HCT116 (cell line): ENCODE data around the gene TIMD4. TPM values are rescaled to one million over a fixed set of nuclear protein-coding genes. Genes with fewer than 3 reads are reported as not detected.

Experiments
- ATAC-seq: fragments of 200-7000 bp; cut with Tn5 transposase; 2 replicates; pipeline ENCODE4 v1.9.1; 2020; ENCODE audit warnings: mild to moderate bottlenecking, moderate library complexity
- BruUV-seq: library from RNA; stranded (reverse); fragments of 400-500 nt; replicated peaks from 2 replicates; lab custom pipeline; 2021; lab: Mats Ljungman, UMichigan
- CTCF ChIA-PET: fragments of 300-600 bp; sonication (Branson Sonifier 250); formaldehyde crosslinking; loops from one replicate; lab custom pipeline; 2021; ENCODE audit warnings: antibody characterized with exemption; lab: Charles Lee
- POLR2A ChIA-PET: fragments of 300-600, 350-600 bp; sonication (Branson Sonifier 250); formaldehyde crosslinking; loops from one replicate; lab custom pipeline; 2021; ENCODE audit warnings: antibody characterized with exemption; lab: Charles Lee
- RAD21 ChIA-PET, 2 experiments: fragments of 300-600 bp; sonication (Branson Sonifier 250); formaldehyde crosslinking; loops; one replicate each; lab custom pipeline; 2023; ENCODE audit warnings: low total read pairs in 2 of 2; ENCODE audit not compliant: uncharacterized antibody in 2 of 2, unreplicated experiment in 2 of 2, low non-redundant PET in 1 of 2; lab: Charles Lee
- DNase-seq: peaks from one replicate; pipeline ENCODE4 v3.0.0-alpha.2; 2010; ENCODE audit warnings: low read depth, low spot score
- H2AFZ ChIP-seq: fragments of 200-600 bp; shearing (Covaris generic), sonication (generic); 2 replicates; pipeline ENCODE4 v1.6.1; 2017; ENCODE audit warnings: low read depth, mixed run types, mixed read lengths, antibody characterized with exemption, low read length; ENCODE audit not compliant: poor library complexity, severe bottlenecking
- H3K27ac ChIP-seq: 2 replicates; pipeline ENCODE4 v1.5.1; 2012; ENCODE audit warnings: low read depth, low read length
- H3K27me3 ChIP-seq: fragments of 200-600 bp; sonication (generic); 2 replicates; pipeline ENCODE4 v1.6.1; 2016; ENCODE audit warnings: mixed run types, low read length, mixed read lengths; ENCODE audit not compliant: insufficient read depth
- H3K36me3 ChIP-seq, 2 experiments: fragments of 200-500 bp in 1 of 2; fragments of 200-600 bp in 1 of 2; sonication (Bioruptor generic) in 1 of 2; sonication (generic) in 1 of 2; 2 replicates each; pipeline versions ENCODE4 v1.5.1 to v1.6.1; 2014 to 2016; ENCODE audit warnings: low read length in 2 of 2, inconsistent platforms in 1 of 2, mixed read lengths in 1 of 2, mixed run types in 1 of 2; ENCODE audit not compliant: insufficient read depth in 2 of 2, control insufficient read depth in 1 of 2
- H3K4me1 ChIP-seq, 2 experiments: fragments of 200-600 bp in 1 of 2; sonication (generic) in 1 of 2; 2 replicates each; pipeline versions ENCODE4 v1.5.1 to v1.6.1; 2012 to 2017; ENCODE audit warnings: low read length in 2 of 2, inconsistent platforms in 1 of 2, mild to moderate bottlenecking in 1 of 2, mixed read lengths in 1 of 2, mixed run types in 1 of 2, moderate library complexity in 1 of 2; ENCODE audit not compliant: insufficient read depth in 2 of 2, control insufficient read depth in 1 of 2
- H3K4me2 ChIP-seq: fragments of 200-600 bp; sonication (generic); 2 replicates; pipeline ENCODE4 v1.6.1; 2017; ENCODE audit warnings: mixed run types, low read length, mixed read lengths
- H3K4me3 ChIP-seq, 2 experiments: fragments of 200-600 bp in 1 of 2; sonication (generic) in 1 of 2; replicated peaks in 1 of 2; 2 replicates each; pipeline ENCODE4 v1.5.1; 2011 to 2016; ENCODE audit warnings: low read length in 2 of 2, control low read depth in 1 of 2, low read depth in 1 of 2, mild to moderate bottlenecking in 1 of 2, mixed read lengths in 1 of 2, mixed run types in 1 of 2
- H3K79me2 ChIP-seq: fragments of 200-600 bp; sonication (generic); 2 replicates; pipeline ENCODE4 v1.6.1; 2017; ENCODE audit warnings: mild to moderate bottlenecking, mixed run types, low read length, moderate library complexity, mixed read lengths; ENCODE audit not compliant: insufficient read depth
- H3K9ac ChIP-seq: fragments of 200-600 bp; sonication (generic); 2 replicates; pipeline ENCODE4 v1.6.1; 2016; ENCODE audit warnings: low read length, mixed read lengths
- H3K9me2 ChIP-seq: fragments of 200-600 bp; sonication (generic), shearing (Covaris generic); 2 replicates; pipeline ENCODE4 v1.6.1; 2017; ENCODE audit warnings: mixed run types, mild to moderate bottlenecking, moderate library complexity; ENCODE audit not compliant: insufficient read depth
- H3K9me3 ChIP-seq, 2 experiments: fragments of 200-500 bp in 1 of 2; fragments of 200-600 bp in 1 of 2; sonication (Bioruptor generic) in 1 of 2; sonication (generic) in 1 of 2; 2 replicates each; pipeline ENCODE4 v1.6.1; 2014 to 2017; ENCODE audit warnings: low read length in 2 of 2, mixed read lengths in 2 of 2, inconsistent platforms in 1 of 2, low read depth in 1 of 2, mild to moderate bottlenecking in 1 of 2, mixed run types in 1 of 2, moderate library complexity in 1 of 2; ENCODE audit not compliant: control insufficient read depth in 1 of 2, insufficient read depth in 1 of 2
- H4K20me1 ChIP-seq: fragments of 200-600 bp; sonication (generic), shearing (Covaris generic); 2 replicates; pipeline ENCODE4 v1.6.1; 2017; ENCODE audit warnings: mixed run types, mild to moderate bottlenecking, moderate library complexity; ENCODE audit not compliant: insufficient read depth
- CBX3 ChIP-seq: IDR thresholded peaks from 2 replicates; pipeline ENCODE4 v1.6.1; 2012; ENCODE audit warnings: low read depth
- CEBPB ChIP-seq: IDR thresholded peaks from 2 replicates; pipeline ENCODE4 v1.6.1; 2012; ENCODE audit warnings: low read depth
- EGR1 ChIP-seq: IDR thresholded peaks from 2 replicates; pipeline ENCODE4 v1.6.1; 2012; ENCODE audit warnings: low read depth
- ELF1 ChIP-seq: IDR thresholded peaks from 2 replicates; pipeline ENCODE4 v1.6.1; 2012; ENCODE audit warnings: low read depth, borderline replicate concordance
- EZH2 ChIP-seq: fragments of 200-600 bp; sonication (generic); IDR thresholded peaks from 2 replicates; pipeline ENCODE4 v1.6.1; 2017; ENCODE audit warnings: antibody characterized with exemption, mixed run types
- EZH2phosphoT487 ChIP-seq: fragments of 200-600 bp; IDR thresholded peaks from 2 replicates; pipeline ENCODE4 v1.6.1; 2018; ENCODE audit warnings: antibody characterized with exemption, borderline replicate concordance
- FOSL1 ChIP-seq: IDR thresholded peaks from 2 replicates; pipeline ENCODE4 v1.6.1; 2012; ENCODE audit warnings: low read depth
- JUND ChIP-seq: IDR thresholded peaks from 2 replicates; pipeline ENCODE4 v1.6.1; 2012
- POLR2A ChIP-seq: IDR thresholded peaks from 2 replicates; pipeline ENCODE4 v1.7.0; 2011; ENCODE audit warnings: borderline replicate concordance; ENCODE audit not compliant: insufficient read depth, insufficient read length; ENCODE audit errors: extremely low read depth
- RAD21 ChIP-seq: IDR thresholded peaks from 2 replicates; pipeline ENCODE4 v1.6.1; 2012; ENCODE audit warnings: low read depth, mild to moderate bottlenecking
- REST ChIP-seq: IDR thresholded peaks from 2 replicates; pipeline ENCODE4 v1.6.1; 2012; ENCODE audit warnings: low read depth
- SIN3A ChIP-seq: IDR thresholded peaks from 2 replicates; pipeline ENCODE4 v1.6.1; 2012; ENCODE audit warnings: low read depth
- SP1 ChIP-seq: IDR thresholded peaks from 2 replicates; pipeline ENCODE4 v1.6.1; 2012; ENCODE audit warnings: low read depth
- SRF ChIP-seq: IDR thresholded peaks from 2 replicates; pipeline ENCODE4 v1.6.1; 2012; ENCODE audit warnings: low read depth
- YY1 ChIP-seq: IDR thresholded peaks from 2 replicates; pipeline ENCODE4 v1.6.1; 2011; ENCODE audit warnings: low read length, low read depth, moderate library complexity, mild to moderate bottlenecking; ENCODE audit not compliant: insufficient replicate concordance; ENCODE audit errors: extremely low read depth
- ZFX ChIP-seq: fragments of 450-650 bp; IDR thresholded peaks from 2 replicates; pipeline ENCODE4 v1.6.1; 2017
- ZNF274 ChIP-seq: fragments of 200-500 bp; sonication (Bioruptor generic); IDR thresholded peaks from 2 replicates; pipeline ENCODE4 v1.6.1; 2014; ENCODE audit warnings: mild to moderate bottlenecking, low read depth, low read length, inconsistent platforms
- intact Hi-C: fragments of 100-400 bp; cut with micrococcal nuclease; formaldehyde crosslinking; loops from 2 replicates; pipeline ENCODE4 v1.10.0; 2022
- total RNA-seq: library from RNA; stranded (reverse); gene quantifications from one replicate; pipeline ENCODE4 v1.2.1, GENCODE V29; 2021; ENCODE audit not compliant: unreplicated experiment

Gene TIMD4
- total RNA-seq, 1 experiment from 2014 or later, result not detected

GRCh38 chr5:156883316-156883875 is 79.6 kb downstream of the TIMD4 start:
- H3K4me2 ChIP-seq, result no peak overlapping the region
- TF ChIP-seq ZNF274 (no peak), SIN3A (no peak), FOSL1 (no peak), POLR2A (no peak), CBX3 (no peak), SRF (no peak), EGR1 (no peak), CEBPB (no peak), JUND (no peak), ELF1 (no peak), EZH2phosphoT487 (no peak)
- H3K79me2 ChIP-seq, result no peaks in the 10 kb centered on the region
- H3K27me3 ChIP-seq, result peaks cover 13% of the 10 kb centered on the region
- DNase-seq, result no peak
- H3K27ac ChIP-seq, result no peak overlapping the region
- no peaks in the 10 kb centered on the region for H3K4me1 ChIP-seq
- ChIA-PET CTCF (no interaction called here), POLR2A (no interaction called here), RAD21 (no interaction called here)
- BruUV-seq, result no TSS peak
- no peak overlapping the region for H3K9ac ChIP-seq
- ATAC-seq, result no peak
- H3K36me3 ChIP-seq, result no peaks in the 10 kb centered on the region
- no peaks in the 10 kb centered on the region for H3K9me2 ChIP-seq
- H3K9me3 ChIP-seq, result no peaks in the 10 kb centered on the region
- H3K4me3 ChIP-seq, result no peak overlapping the region
- no peaks in the 10 kb centered on the region for H4K20me1 ChIP-seq
- no peak overlapping the region for H2AFZ ChIP-seq
- intact Hi-C loops, result no loop called here

- H2AFZ ChIP-seq, result no peak overlapping the region
- H3K9me3 ChIP-seq, result no peaks in the 10 kb centered on the region
- POLR2A ChIA-PET, result no interaction called here
- CTCF ChIA-PET, result no interaction called here
- no peaks in the 10 kb centered on the region for H4K20me1 ChIP-seq
- H3K4me3 ChIP-seq, result no peak overlapping the region
- RAD21 ChIA-PET, result no interaction called here
- no peaks in the 10 kb centered on the region for H3K36me3 ChIP-seq
- H3K79me2 ChIP-seq, result no peaks in the 10 kb centered on the region
- ATAC-seq (no peak), DNase-seq (no peak)
- H3K4me2 ChIP-seq, result no peak overlapping the region
- no peak overlapping the region for H3K27ac ChIP-seq
- no peaks in the 10 kb centered on the region for H3K4me1 ChIP-seq
- no peak overlapping the region for H3K9ac ChIP-seq
- BruUV-seq, result no TSS peak
- no peaks in the 10 kb centered on the region for H3K9me2 ChIP-seq
- intact Hi-C loops, result no loop called here
- H3K27me3 ChIP-seq, result peaks cover 17% of the 10 kb centered on the region
- no peak for TF ChIP-seq SRF
- no peak for TF ChIP-seq ELF1
- TF ChIP-seq POLR2A, result no peak
- no peak for TF ChIP-seq REST
- no peak for TF ChIP-seq RAD21
- no peak for TF ChIP-seq ZFX
- TF ChIP-seq YY1, result no peak
- TF ChIP-seq ZNF274, result no peak
- no peak for TF ChIP-seq SP1
- TF ChIP-seq EZH2, result no peak
- no peak for TF ChIP-seq SIN3A
These were observed 83.3 kb downstream of the TIMD4 start for GRCh38 chr5:156879665-156880285.
